PC-3 (cell line): ENCODE results near the gene ARHGAP23. TPM values are rescaled to one million over a fixed set of nuclear protein-coding genes. Genes with fewer than 3 reads are reported as not detected.

Source experiments
- ATAC-seq: fragments of 200-7000 bp; cut with Tn5 transposase; 2 replicates; pipeline ENCODE4 v1.9.1; 2020; ENCODE audit warnings: mild to moderate bottlenecking, moderate library complexity
- BruUV-seq: library from RNA; stranded (reverse); fragments of 400-500 nt; replicated peaks from 2 replicates; lab custom pipeline; 2021; lab: Mats Ljungman, UMichigan
- CTCF ChIA-PET: fragments of 300-600 bp; sonication (Branson Sonifier 250); formaldehyde crosslinking; loops from one replicate; lab custom pipeline; 2022; ENCODE audit warnings: antibody characterized with exemption; lab: Charles Lee
- POLR2A ChIA-PET: fragments of 300-600 bp; sonication (Branson Sonifier 250); formaldehyde crosslinking; loops from one replicate; lab custom pipeline; 2022; ENCODE audit warnings: antibody characterized with exemption; ENCODE audit not compliant: unreplicated experiment; lab: Charles Lee
- DNase-seq: peaks from one replicate; pipeline ENCODE4 v3.0.0-alpha.2; 2015
- H2AFZ ChIP-seq: fragments of 300-600 bp; sonication (generic); 2 replicates; pipeline ENCODE4 v1.6.0; 2016; ENCODE audit warnings: antibody characterized with exemption, low read length
- H3F3A ChIP-seq: fragments of 300-600 bp; sonication (generic); one replicate; pipeline ENCODE4 v1.6.0; 2017; ENCODE audit warnings: antibody characterized with exemption, low read length, control low read depth, mild to moderate bottlenecking; ENCODE audit not compliant: unreplicated experiment
- H3K27ac ChIP-seq: fragments of 300-600 bp; sonication (generic); 2 replicates; pipeline ENCODE4 v1.5.1; 2016; ENCODE audit warnings: mild to moderate bottlenecking, low read length
- H3K27me3 ChIP-seq: fragments of 300-600 bp; sonication (generic); 2 replicates; pipeline ENCODE4 v1.6.1; 2016; ENCODE audit warnings: low read length, mixed read lengths
- H3K36me3 ChIP-seq: fragments of 300-600 bp; sonication (generic); 2 replicates; pipeline ENCODE4 v1.6.1; 2016; ENCODE audit warnings: low read depth, mixed run types, low read length, mixed read lengths
- H3K4me1 ChIP-seq: fragments of 300-600 bp; sonication (generic); 2 replicates; pipeline ENCODE4 v1.5.1; 2016; ENCODE audit warnings: low read length; ENCODE audit not compliant: insufficient read depth
- H3K4me2 ChIP-seq: fragments of 300-600 bp; sonication (generic); 2 replicates; pipeline ENCODE4 v1.6.0; 2016; ENCODE audit warnings: low read length
- H3K4me3 ChIP-seq: fragments of 300-600 bp; sonication (generic); 2 replicates; pipeline ENCODE4 v1.5.1; 2016; ENCODE audit warnings: mild to moderate bottlenecking, low read length, mixed read lengths
- H3K79me2 ChIP-seq: fragments of 300-600 bp; sonication (generic); 2 replicates; pipeline ENCODE4 v1.6.1; 2017; ENCODE audit warnings: low read length, mixed read lengths
- H3K9ac ChIP-seq: fragments of 300-600 bp; sonication (generic); 2 replicates; pipeline ENCODE4 v1.6.0; 2016; ENCODE audit warnings: mild to moderate bottlenecking, low read length
- H3K9me2 ChIP-seq: fragments of 300-600 bp; sonication (generic); replicated peaks from 2 replicates; pipeline ENCODE4 v1.6.1; 2016; ENCODE audit warnings: mixed run types, low read length, mixed read lengths
- H3K9me3 ChIP-seq: fragments of 300-600 bp; sonication (generic); 2 replicates; pipeline ENCODE4 v1.6.1; 2016; ENCODE audit warnings: low read length, mixed read lengths
- H4K20me1 ChIP-seq: fragments of 300-600 bp; sonication (generic); 2 replicates; pipeline ENCODE4 v1.6.1; 2016; ENCODE audit warnings: low read length, mixed read lengths
- EZH2 ChIP-seq: fragments of 300-600 bp; sonication (generic); IDR thresholded peaks from one replicate; pipeline ENCODE4 v1.6.1; 2017; ENCODE audit warnings: antibody characterized with exemption, mild to moderate bottlenecking, low read length; ENCODE audit not compliant: unreplicated experiment
- EZH2phosphoT487 ChIP-seq: fragments of 300-600 bp; sonication (generic); IDR thresholded peaks from 2 replicates; pipeline ENCODE4 v1.6.1; 2018; ENCODE audit warnings: mild to moderate bottlenecking, antibody characterized with exemption, low read length, borderline replicate concordance
- intact Hi-C: fragments of 100-400 bp; cut with micrococcal nuclease; formaldehyde crosslinking; loops from 2 replicates; pipeline ENCODE4 v1.9.0; 2023
- total RNA-seq: library from RNA; depleted of rRNA; stranded (reverse); fragments of >200 nt; gene quantifications from 2 replicates; pipeline ENCODE4 v1.2.3, GENCODE V29; 2014
- TF ChIP-seq, protein P1 (sequence below): fragments of 300-600 bp; sonication (generic); conservative IDR thresholded peaks from 2 replicates; pipeline ENCODE4 v1.5.1; 2017; ENCODE audit warnings: antibody characterized with exemption, low read depth, mild to moderate bottlenecking, low read length

The ARHGAP23 gene
- total RNA-seq, 1 experiment from 2014 or later, result 9.0 TPM

DNA sequence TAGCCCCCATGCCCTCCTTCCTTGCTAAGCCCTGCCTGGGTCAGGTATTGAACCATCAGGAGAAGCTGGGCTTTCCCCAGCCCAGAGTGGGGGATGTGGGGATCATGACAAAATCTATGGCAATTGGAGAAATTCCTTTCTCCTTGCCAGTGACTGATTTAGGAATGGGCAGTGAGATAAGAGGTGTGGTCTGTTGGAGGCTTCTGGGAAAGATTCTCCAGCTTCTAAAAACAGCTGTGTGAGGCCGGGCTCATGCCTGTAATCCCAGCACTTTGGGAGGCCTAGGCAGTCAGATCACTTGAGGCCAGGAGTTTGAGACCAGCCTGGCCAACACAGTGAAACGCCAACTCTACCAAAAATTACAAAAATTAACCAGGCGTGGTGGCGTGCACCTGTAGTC is 108.4 kb downstream of the ARHGAP23 start:
- H3K9me2 ChIP-seq, result no peaks in the 10 kb centered on the region
- H3K4me1 ChIP-seq, result no peaks in the 10 kb centered on the region; the same call in 1 of the 2 replicates
- H3K27ac ChIP-seq, result no peak overlapping the region
- ChIA-PET CTCF (interaction anchor here (1.0 kb wide), 1 partner anchor 21 kb away, joined by 3 read pairs; no protein-coding TSS in a partner anchor), POLR2A (interaction anchor here (0.6 kb wide), 1 partner anchor 87 kb away, joined by 3 read pairs; no protein-coding TSS in a partner anchor)
- no peak overlapping the region for H3K9ac ChIP-seq
- H3K36me3 ChIP-seq, result no peaks in the 10 kb centered on the region
- no peaks in the 10 kb centered on the region for H3K79me2 ChIP-seq
- intact Hi-C loops, result no loop called here
- no peaks in the 10 kb centered on the region for H4K20me1 ChIP-seq
- no peak for ATAC-seq
- H2AFZ ChIP-seq, result no peak overlapping the region
- TF ChIP-seq, protein P1, sequence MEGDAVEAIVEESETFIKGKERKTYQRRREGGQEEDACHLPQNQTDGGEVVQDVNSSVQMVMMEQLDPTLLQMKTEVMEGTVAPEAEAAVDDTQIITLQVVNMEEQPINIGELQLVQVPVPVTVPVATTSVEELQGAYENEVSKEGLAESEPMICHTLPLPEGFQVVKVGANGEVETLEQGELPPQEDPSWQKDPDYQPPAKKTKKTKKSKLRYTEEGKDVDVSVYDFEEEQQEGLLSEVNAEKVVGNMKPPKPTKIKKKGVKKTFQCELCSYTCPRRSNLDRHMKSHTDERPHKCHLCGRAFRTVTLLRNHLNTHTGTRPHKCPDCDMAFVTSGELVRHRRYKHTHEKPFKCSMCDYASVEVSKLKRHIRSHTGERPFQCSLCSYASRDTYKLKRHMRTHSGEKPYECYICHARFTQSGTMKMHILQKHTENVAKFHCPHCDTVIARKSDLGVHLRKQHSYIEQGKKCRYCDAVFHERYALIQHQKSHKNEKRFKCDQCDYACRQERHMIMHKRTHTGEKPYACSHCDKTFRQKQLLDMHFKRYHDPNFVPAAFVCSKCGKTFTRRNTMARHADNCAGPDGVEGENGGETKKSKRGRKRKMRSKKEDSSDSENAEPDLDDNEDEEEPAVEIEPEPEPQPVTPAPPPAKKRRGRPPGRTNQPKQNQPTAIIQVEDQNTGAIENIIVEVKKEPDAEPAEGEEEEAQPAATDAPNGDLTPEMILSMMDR, result no peak
- TF ChIP-seq EZH2, result no peak
- no peak for TF ChIP-seq EZH2phosphoT487
- no peaks in the 10 kb centered on the region for H3F3A ChIP-seq
- BruUV-seq, result no TSS peak
- no peak overlapping the region for H3K4me3 ChIP-seq
- no peak for DNase-seq
- H3K4me2 ChIP-seq, result no peak overlapping the region
- H3K27me3 ChIP-seq, result no peaks in the 10 kb centered on the region
- H3K9me3 ChIP-seq, result no peaks in the 10 kb centered on the region

DNA sequence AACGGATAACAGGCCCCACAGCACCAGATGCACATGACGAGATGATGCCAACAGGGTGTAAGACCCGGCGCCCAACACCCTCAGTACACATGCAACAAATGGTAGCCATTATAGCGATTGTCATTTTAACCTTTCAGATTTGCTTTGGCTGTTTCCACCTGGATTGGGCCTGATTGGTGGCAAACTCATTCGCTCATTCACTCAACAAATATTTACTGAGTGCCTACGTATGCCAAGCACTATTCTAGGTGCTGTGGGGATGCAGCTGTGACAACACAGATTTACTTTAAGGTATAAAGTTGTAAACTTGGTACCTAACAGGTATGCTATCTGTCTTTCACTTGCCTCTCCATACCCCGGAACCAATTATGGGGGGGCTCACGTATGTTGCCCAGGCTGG is 110.6 kb downstream of the ARHGAP23 start:
- TF ChIP-seq, protein P1, result no peak
- no peak for TF ChIP-seq EZH2phosphoT487
- TF ChIP-seq EZH2, result no peak
- no peak overlapping the region for H2AFZ ChIP-seq
- ChIA-PET POLR2A (no interaction called here), CTCF (interaction anchor here (0.7 kb wide), 1 partner anchor 133 kb away, joined by 9 read pairs; no protein-coding TSS in a partner anchor)
- H3K4me3 ChIP-seq, result no peak overlapping the region
- H3K36me3 ChIP-seq, result no peaks in the 10 kb centered on the region
- no TSS peak for BruUV-seq
- H3K27me3 ChIP-seq, result no peaks in the 10 kb centered on the region
- H3K79me2 ChIP-seq, result no peaks in the 10 kb centered on the region
- no peaks in the 10 kb centered on the region for H4K20me1 ChIP-seq
- H3K9me3 ChIP-seq, result no peaks in the 10 kb centered on the region
- H3K4me2 ChIP-seq, result no peak overlapping the region
- H3K4me1 ChIP-seq, result no peaks in the 10 kb centered on the region; the same call in 1 of the 2 replicates
- ATAC-seq (no peak), DNase-seq (peak; percentile 3)
- no peaks in the 10 kb centered on the region for H3F3A ChIP-seq
- H3K27ac ChIP-seq, result no peak overlapping the region
- intact Hi-C loops, result no loop called here
- H3K9ac ChIP-seq, result no peak overlapping the region
- H3K9me2 ChIP-seq, result no peaks in the 10 kb centered on the region

DNA sequence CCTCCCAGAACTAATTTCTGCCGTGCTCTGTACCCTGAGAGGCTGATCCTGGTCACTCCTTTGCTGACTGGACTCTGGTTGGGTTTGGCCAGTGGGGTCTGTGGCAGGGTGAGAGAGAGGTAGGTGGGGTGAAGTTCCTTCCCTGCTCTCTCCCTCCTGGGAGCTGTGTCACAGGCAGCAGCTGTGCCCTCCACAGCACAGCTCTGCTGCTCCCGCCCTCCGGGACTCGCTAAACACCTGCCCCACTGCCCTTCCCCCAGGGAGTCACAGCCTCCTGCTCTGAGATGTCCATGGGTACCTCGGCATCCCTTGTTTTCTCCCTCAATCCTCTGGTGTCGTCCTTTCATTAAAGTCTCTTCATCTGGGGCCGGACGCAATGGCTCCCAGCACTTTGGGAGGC is 111.1 kb downstream of the ARHGAP23 start:
- BruUV-seq, result no TSS peak
- Histone ChIP-seq H3K9me3 (no peaks in the 10 kb centered on the region), H3K36me3 (no peaks in the 10 kb centered on the region), H3K4me1 (no peaks in the 10 kb centered on the region; the same call in 1 of the 2 replicates), H4K20me1 (no peaks in the 10 kb centered on the region), H3K27ac (no peak overlapping the region), H3F3A (no peaks in the 10 kb centered on the region), H3K4me2 (no peak overlapping the region), H3K79me2 (no peaks in the 10 kb centered on the region), H3K9me2 (no peaks in the 10 kb centered on the region), H3K27me3 (no peaks in the 10 kb centered on the region), H3K4me3 (no peak overlapping the region), H3K9ac (no peak overlapping the region), H2AFZ (no peak overlapping the region)
- DNase-seq, result no peak
- no peak for ATAC-seq
- ChIA-PET POLR2A (no interaction called here), CTCF (no interaction called here)
- intact Hi-C loops, result no loop called here
- no peak for TF ChIP-seq EZH2phosphoT487
- TF ChIP-seq EZH2, result no peak
- TF ChIP-seq, protein P1, result no peak
